Memory B cell (primary cell): Measurements from ENCODE around the gene FAM9B.
"Not testable (repeated sequence)": the region's sequence is repeated elsewhere in the genome, so short reads cannot be mapped to it uniquely, and the experiment has no call there.

ENCODE experiments used
- ATAC-seq: fragments of 150-1000 bp; cut with Tn5 transposase; 2 replicates; pipeline ENCODE4 v1.10.0; 2021; ENCODE audit warnings: low read depth, mild to moderate bottlenecking, moderate library complexity
- DNase-seq, 2 donors: peaks; one replicate each; pipeline ENCODE4 v3.0.0; 2022; ENCODE audit warnings: low spot score in 2 of 2
- H3K27ac Mint-ChIP-seq: one replicate; pipeline ENCODE4 v1.8.0; 2022; ENCODE audit warnings: mild to moderate bottlenecking, moderate library complexity, mixed read lengths
- H3K27me3 Mint-ChIP-seq: one replicate; pipeline ENCODE4 v1.8.0; 2022; ENCODE audit warnings: mixed read lengths
- H3K36me3 Mint-ChIP-seq: one replicate; pipeline ENCODE4 v1.8.0; 2022; ENCODE audit warnings: mild to moderate bottlenecking, mixed read lengths
- H3K4me1 Mint-ChIP-seq: one replicate; pipeline ENCODE4 v1.8.0; 2022; ENCODE audit warnings: mixed read lengths
- H3K4me3 Mint-ChIP-seq: one replicate; pipeline ENCODE4 v1.8.0; 2022; ENCODE audit warnings: mild to moderate bottlenecking, moderate library complexity, mixed read lengths
- H3K9me3 Mint-ChIP-seq: one replicate; pipeline ENCODE4 v1.8.0; 2022; ENCODE audit warnings: mixed read lengths

Gene FAM9B

DNA sequence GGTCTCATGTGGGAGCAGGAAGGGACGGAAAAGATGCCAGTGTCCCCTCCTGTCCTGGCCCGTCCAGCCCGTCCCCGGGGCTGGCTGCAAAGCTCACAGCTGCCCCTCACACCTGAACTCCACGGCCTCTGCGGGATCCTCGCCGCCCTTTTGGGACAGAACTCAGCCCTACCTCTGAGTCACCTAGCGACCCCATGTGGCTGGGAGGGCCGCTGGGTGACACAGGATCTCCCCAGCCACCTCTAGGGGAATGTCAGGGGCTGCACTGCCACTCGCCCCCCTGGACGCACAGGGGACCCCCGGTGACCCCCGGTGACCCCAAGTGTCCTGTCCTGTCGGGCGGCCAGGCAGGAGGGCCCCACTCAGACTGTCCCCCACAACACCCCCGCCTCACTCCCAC, 748 bp downstream of the FAM9B start:
- no peak overlapping the region for H3K27ac Mint-ChIP-seq
- peaks cover 1% of the 10 kb centered on the region for H3K9me3 Mint-ChIP-seq
- peaks cover 4% of the 10 kb centered on the region for H3K4me1 Mint-ChIP-seq
- no peak overlapping the region for H3K4me3 Mint-ChIP-seq
- ATAC-seq (no peak), DNase-seq (no peak)
- H3K36me3 Mint-ChIP-seq, result no peaks in the 10 kb centered on the region
- no peaks in the 10 kb centered on the region for H3K27me3 Mint-ChIP-seq

DNA sequence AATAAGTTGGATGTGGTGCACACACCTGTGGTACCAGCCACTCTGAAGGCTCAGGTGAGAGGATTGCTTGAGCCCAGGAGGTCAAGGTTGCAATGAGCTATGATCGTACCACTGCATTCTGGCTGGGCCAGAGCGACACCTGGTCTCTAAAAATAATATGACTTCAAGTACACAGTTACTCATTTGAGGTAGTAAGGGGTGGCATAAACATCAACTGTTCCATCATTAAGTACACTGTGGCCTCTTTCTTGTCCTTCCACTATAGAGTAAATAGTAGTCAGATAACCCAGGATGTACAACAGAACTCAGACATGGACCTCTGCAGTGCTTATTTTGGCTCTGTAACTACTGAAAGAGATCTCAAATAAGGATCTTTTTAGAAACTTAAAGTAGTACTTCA, 10.6 kb downstream of the FAM9B start:
- ATAC-seq (no peak), DNase-seq (no peak)
- Mint-ChIP-seq H3K36me3 (no peaks in the 10 kb centered on the region), H3K27me3 (no peaks in the 10 kb centered on the region), H3K9me3 (no peaks in the 10 kb centered on the region), H3K4me3 (no peak overlapping the region), H3K27ac (no peak overlapping the region), H3K4me1 (no peaks in the 10 kb centered on the region)

DNA sequence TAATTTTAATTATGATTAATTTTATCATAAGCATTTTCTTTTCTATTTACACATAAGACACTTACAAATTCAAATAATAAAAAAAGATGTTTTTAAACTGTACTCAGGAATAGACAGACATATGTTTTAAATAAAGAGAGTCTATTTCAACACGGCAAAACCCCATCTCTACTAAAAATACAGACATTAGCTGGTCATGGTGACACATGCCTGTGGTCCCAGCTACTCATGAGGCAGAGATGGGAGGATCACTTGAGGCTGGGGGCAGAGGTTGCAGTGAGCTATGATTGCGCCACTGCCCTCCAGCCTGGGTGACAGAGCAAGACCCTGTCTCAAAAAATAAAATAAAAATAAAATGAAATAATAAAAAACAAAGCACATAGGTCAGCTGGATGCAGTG, 14.8 kb downstream of the FAM9B start:
- H3K36me3 Mint-ChIP-seq, result no peaks in the 10 kb centered on the region
- H3K4me3 Mint-ChIP-seq, result no peak overlapping the region
- no peak for ATAC-seq
- no peaks in the 10 kb centered on the region for H3K9me3 Mint-ChIP-seq
- no peaks in the 10 kb centered on the region for H3K4me1 Mint-ChIP-seq
- no peak for DNase-seq
- no peaks in the 10 kb centered on the region for H3K27me3 Mint-ChIP-seq
- no peak overlapping the region for H3K27ac Mint-ChIP-seq

DNA sequence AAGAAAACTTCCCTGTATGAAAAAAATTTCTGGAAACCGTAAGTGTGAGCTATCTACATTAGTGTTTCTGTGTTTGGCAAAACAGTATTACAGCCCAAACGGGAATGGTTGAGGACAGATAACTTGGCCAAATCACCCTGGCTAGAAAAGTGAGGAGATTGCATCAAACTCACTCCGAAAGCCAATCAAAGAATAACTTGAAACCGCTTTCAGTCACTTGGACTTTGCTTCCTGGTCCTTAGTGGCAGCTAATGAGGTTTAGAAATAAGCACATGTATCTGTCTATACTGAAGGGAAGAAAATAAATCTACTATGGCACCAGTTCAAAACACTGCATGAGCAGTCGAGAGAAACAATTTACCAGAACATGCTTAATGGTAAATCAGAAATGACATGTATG, 15.6 kb downstream of the FAM9B start:
- H3K4me1 Mint-ChIP-seq, H3K9me3 Mint-ChIP-seq, ATAC-seq, H3K27me3 Mint-ChIP-seq, DNase-seq, H3K36me3 Mint-ChIP-seq, H3K27ac Mint-ChIP-seq, H3K4me3 Mint-ChIP-seq: not testable (repeated sequence)

DNA sequence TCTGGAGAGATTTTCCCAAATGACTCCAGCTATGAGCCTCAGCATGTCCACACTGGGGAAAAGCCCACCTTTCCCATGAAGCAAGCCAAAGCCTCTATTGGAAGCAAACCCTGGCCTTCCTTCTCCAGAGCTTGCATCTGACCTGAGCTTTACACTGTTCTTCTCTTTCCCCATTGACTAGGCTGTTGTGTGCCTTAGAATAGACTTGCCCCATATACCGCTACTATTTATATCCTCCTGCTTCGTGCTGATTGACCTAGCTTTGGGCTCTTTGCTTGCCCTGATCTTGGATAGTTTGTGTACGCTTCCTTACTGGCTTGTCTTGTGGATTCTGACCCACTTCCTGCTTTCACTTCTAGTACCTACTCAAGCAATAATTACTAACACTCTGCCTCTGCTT, 30.9 kb downstream of the FAM9B start:
- Mint-ChIP-seq H3K4me3 (no peak overlapping the region), H3K36me3 (no peaks in the 10 kb centered on the region), H3K27me3 (no peaks in the 10 kb centered on the region), H3K4me1 (peaks cover 7% of the 10 kb centered on the region), H3K9me3 (no peaks in the 10 kb centered on the region), H3K27ac (no peak overlapping the region)
- ATAC-seq (peak; percentile 37), DNase-seq (no peak)

GRCh38 chrX:8988446-8988845, 45.5 kb downstream of the FAM9B start:
- H3K27ac Mint-ChIP-seq, result no peak overlapping the region
- no peaks in the 10 kb centered on the region for H3K9me3 Mint-ChIP-seq
- no peaks in the 10 kb centered on the region for H3K36me3 Mint-ChIP-seq
- DNase-seq (no peak), ATAC-seq (no peak)
- H3K4me3 Mint-ChIP-seq, result no peak overlapping the region
- H3K27me3 Mint-ChIP-seq, result no peaks in the 10 kb centered on the region
- peaks cover 7% of the 10 kb centered on the region for H3K4me1 Mint-ChIP-seq

- no peak overlapping the region for H3K27ac Mint-ChIP-seq
- H3K9me3 Mint-ChIP-seq, result no peaks in the 10 kb centered on the region
- no peak overlapping the region for H3K4me3 Mint-ChIP-seq
- no peaks in the 10 kb centered on the region for H3K36me3 Mint-ChIP-seq
- DNase-seq, result no peak
- H3K27me3 Mint-ChIP-seq, result no peaks in the 10 kb centered on the region
- peaks cover 7% of the 10 kb centered on the region for H3K4me1 Mint-ChIP-seq
- peak; percentile 79 for ATAC-seq
Measured at GRCh38 chrX:8987672-8988250, 46.2 kb downstream of the FAM9B start.

GRCh38 chrX:8984231-8984630, 49.7 kb downstream of the FAM9B start:
- DNase-seq (no peak), ATAC-seq (no peak)
- peaks cover 7% of the 10 kb centered on the region for H3K4me1 Mint-ChIP-seq
- H3K27ac Mint-ChIP-seq, result no peak overlapping the region
- H3K36me3 Mint-ChIP-seq, result no peaks in the 10 kb centered on the region
- peaks cover 9% of the 10 kb centered on the region for H3K27me3 Mint-ChIP-seq
- no peaks in the 10 kb centered on the region for H3K9me3 Mint-ChIP-seq
- H3K4me3 Mint-ChIP-seq, result no peak overlapping the region

- no peak for DNase-seq
- peaks cover 9% of the 10 kb centered on the region for H3K27me3 Mint-ChIP-seq
- no peak overlapping the region for H3K4me3 Mint-ChIP-seq
- H3K27ac Mint-ChIP-seq, result no peak overlapping the region
- no peak for ATAC-seq
- no peaks in the 10 kb centered on the region for H3K9me3 Mint-ChIP-seq
- no peaks in the 10 kb centered on the region for H3K36me3 Mint-ChIP-seq
- peaks cover 3% of the 10 kb centered on the region for H3K4me1 Mint-ChIP-seq
Measured at GRCh38 chrX:8981723-8982122, 52.2 kb downstream of the FAM9B start.

DNA sequence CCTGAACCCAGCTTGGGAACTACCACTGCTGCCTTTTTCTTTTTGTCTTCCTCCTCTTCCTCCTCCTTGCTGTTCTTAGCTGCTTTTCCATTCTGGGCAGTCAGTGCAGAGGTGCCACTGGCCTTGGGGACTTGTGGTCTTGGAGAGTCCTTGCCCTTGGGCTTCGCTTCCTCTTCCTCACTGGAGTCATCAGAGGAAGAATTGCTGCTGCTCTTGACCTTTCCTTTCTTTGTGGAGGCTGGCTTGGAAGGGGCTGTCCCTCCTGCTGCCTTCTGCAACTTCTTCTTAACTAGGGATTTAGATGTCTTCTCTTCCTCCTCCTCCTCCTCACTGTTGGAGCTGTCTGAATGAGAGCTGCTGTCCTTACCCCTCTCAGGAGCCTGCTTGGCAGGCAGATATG, 53.2 kb downstream of the FAM9B start:
- Mint-ChIP-seq H3K4me1 (no peaks in the 10 kb centered on the region), H3K36me3 (no peaks in the 10 kb centered on the region), H3K4me3 (no peak overlapping the region), H3K9me3 (no peaks in the 10 kb centered on the region), H3K27ac (no peak overlapping the region), H3K27me3 (peaks cover 9% of the 10 kb centered on the region)
- ATAC-seq (no peak), DNase-seq (no peak)
